K562 (cell line): ENCODE results near the gene CEP78. TPM values are rescaled to one million over a fixed set of nuclear protein-coding genes. Genes with fewer than 3 reads are reported as not detected.

Experiments used
- CREB3L1 ChIP-seq: fragments of 450-650 bp; IDR thresholded peaks from 2 replicates; pipeline ENCODE4 v1.6.1; 2014; ENCODE audit warnings: low read depth, mild to moderate bottlenecking, moderate library complexity, borderline replicate concordance
- NELFE ChIP-seq: IDR thresholded peaks from 2 replicates; pipeline ENCODE4 v1.6.1; 2011; ENCODE audit warnings: mild to moderate bottlenecking; ENCODE audit not compliant: insufficient read depth, insufficient read length
- NR2C2 ChIP-seq, 2 experiments: fragments of 200-800 bp in 1 of 2; sonication (Bioruptor generic) in 1 of 2; sonication (generic) in 1 of 2; formaldehyde crosslinking in 1 of 2; IDR thresholded peaks; 2 replicates each; pipeline versions ENCODE4 v1.6.1 to v1.8.0; 2016 to 2022; ENCODE audit warnings: mild to moderate bottlenecking in 1 of 2, missing compliant biosample characterization in 1 of 2, missing genetic modification characterization in 1 of 2, missing genetic modification reagents in 1 of 2
- PRMT5 ChIP-seq: sonication (generic); formaldehyde crosslinking; IDR thresholded peaks from 2 replicates; pipeline ENCODE4 v1.5.0; 2020; ENCODE audit warnings: missing genetic modification reagents
- ZNF609 ChIP-seq: sonication (generic); formaldehyde crosslinking; IDR thresholded peaks from 2 replicates; pipeline ENCODE4 v1.8.1; 2023; ENCODE audit warnings: missing genetic modification reagents, mild to moderate bottlenecking, borderline replicate concordance
- polyA plus RNA-seq, 8 experiments: library from polyadenylated mRNA; depleted of rRNA in 4 of 8; stranded (reverse) in 5 of 8; unstranded in 3 of 8; fragments of >200 nt; fragmentation: Nextera tagmentation in 2 of 8; fragmentation: Illumina TruSeq in 1 of 8; extraction: Ambion mirVana in 2 of 8; extraction: Trizol in 1 of 8; gene quantifications; 2 replicates each; pipeline versions ENCODE4 v1.2.1 to v1.2.3, GENCODE V29; 2011 to 2014; ENCODE audit warnings: inconsistent platforms in 1 of 8, missing spikeins in 1 of 8
- total RNA-seq, 7 experiments: library from RNA; depleted of rRNA in 6 of 7; stranded (reverse); fragments of >200 nt in 6 of 7; fragmentation: Illumina TruSeq in 2 of 7; extraction: Trizol in 2 of 7; gene quantifications; 2 replicates each; pipeline versions ENCODE4 v1.2.1 to v1.2.3, GENCODE V29; 2011 to 2021; ENCODE audit warnings: low replicate concordance in 1 of 7
- TF ChIP-seq, protein P1 (sequence below): IDR thresholded peaks from 3 replicates; pipeline ENCODE4 v1.6.1; 2011; ENCODE audit warnings: borderline replicate concordance, mild to moderate bottlenecking; ENCODE audit not compliant: insufficient read length, insufficient read depth

The CEP78 gene
- total and polyA plus RNA-seq, 9 of the 15 experiments (the other 6 are each of a cell fraction or from before 2014, with no cell fraction given), result 3.5 to 26.0 (median 21.5) TPM

DNA sequence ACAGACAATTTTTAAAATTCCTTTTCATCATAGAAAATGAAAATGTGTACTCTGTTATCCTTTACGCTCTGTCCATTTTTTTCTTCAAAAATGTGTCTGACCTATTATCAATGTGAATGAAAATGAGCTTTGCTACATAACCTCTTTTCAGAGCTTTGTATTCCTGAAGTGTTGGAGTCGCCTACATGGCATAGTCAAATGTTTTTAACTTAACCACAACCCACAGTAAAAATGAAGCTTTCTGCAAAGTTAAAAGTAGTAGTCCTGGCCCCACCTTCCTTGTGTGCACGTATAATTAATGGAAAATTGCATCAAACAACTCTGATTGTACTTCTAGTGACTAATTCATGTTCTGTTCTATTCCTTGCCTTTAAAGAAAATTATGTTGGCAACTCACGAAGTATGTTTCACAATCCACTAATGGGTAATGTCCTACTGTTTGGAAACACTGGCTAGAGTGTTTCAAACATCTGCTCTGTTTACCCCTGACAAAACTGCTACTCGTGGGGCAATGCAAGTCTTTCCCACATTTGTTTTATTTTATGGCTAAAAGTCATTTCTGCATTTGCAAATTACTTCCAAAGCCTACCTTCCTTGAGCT, 42.4 kb downstream of the CEP78 start (continued):
- TF ChIP-seq CREB3L1 (no peak), NR2C2 (CRISPR knock-in tag; IDR thresholded peaks at IDR 0.05) (no peak), NR2C2 (tag; IDR thresholded peaks at IDR 0.05) (no peak), ZNF609 (no peak), PRMT5 (CRISPR knock-in tag) (no peak), NELFE (no peak)
- TF ChIP-seq, protein P1, sequence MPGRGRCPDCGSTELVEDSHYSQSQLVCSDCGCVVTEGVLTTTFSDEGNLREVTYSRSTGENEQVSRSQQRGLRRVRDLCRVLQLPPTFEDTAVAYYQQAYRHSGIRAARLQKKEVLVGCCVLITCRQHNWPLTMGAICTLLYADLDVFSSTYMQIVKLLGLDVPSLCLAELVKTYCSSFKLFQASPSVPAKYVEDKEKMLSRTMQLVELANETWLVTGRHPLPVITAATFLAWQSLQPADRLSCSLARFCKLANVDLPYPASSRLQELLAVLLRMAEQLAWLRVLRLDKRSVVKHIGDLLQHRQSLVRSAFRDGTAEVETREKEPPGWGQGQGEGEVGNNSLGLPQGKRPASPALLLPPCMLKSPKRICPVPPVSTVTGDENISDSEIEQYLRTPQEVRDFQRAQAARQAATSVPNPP, result no peak
